ENCODE results near the gene SOS2.

Gene SOS2

GRCh38 chr14:50242566-50243310 is 11.4 kb upstream of the SOS2 start:
- no peaks in the 10 kb centered on the region for H3K27me3 ChIP-seq (ENCODE audit: control insufficient read depth, insufficient read depth, low read length)
- no peak overlapping the region for H3K9ac ChIP-seq (ENCODE audit: low read depth, low read length)
- no peaks in the 10 kb centered on the region for H3K4me1 ChIP-seq (ENCODE audit: control insufficient read depth, insufficient read depth, low read length)
- H3K9me3 ChIP-seq (ENCODE audit: control insufficient read depth, insufficient read depth, low read length) = no peaks in the 10 kb centered on the region
- H3K36me3 ChIP-seq (ENCODE audit: control insufficient read depth, insufficient read depth, low read length) = no peaks in the 10 kb centered on the region
- no peak overlapping the region for H3K4me3 ChIP-seq (ENCODE audit: low read depth, low read length)

GRCh38 chr14:50242096-50242495 is 10.7 kb upstream of the SOS2 start:
- no peaks in the 10 kb centered on the region for H3K9me3 ChIP-seq (ENCODE audit: control insufficient read depth, insufficient read depth, low read length)
- H3K9ac ChIP-seq (ENCODE audit: low read depth, low read length) = no peak overlapping the region
- H3K4me3 ChIP-seq (ENCODE audit: low read depth, low read length) = no peak overlapping the region
- H3K36me3 ChIP-seq (ENCODE audit: control insufficient read depth, insufficient read depth, low read length) = no peaks in the 10 kb centered on the region
- no peaks in the 10 kb centered on the region for H3K27me3 ChIP-seq (ENCODE audit: control insufficient read depth, insufficient read depth, low read length)
- H3K4me1 ChIP-seq (ENCODE audit: control insufficient read depth, insufficient read depth, low read length) = no peaks in the 10 kb centered on the region

GRCh38 chr14:50237427-50237826 is 6.0 kb upstream of the SOS2 start:
- Histone ChIP-seq H3K4me3 (ENCODE audit: low read depth, low read length) (no peak overlapping the region), H3K27me3 (ENCODE audit: control insufficient read depth, insufficient read depth, low read length) (peaks cover 3% of the 10 kb centered on the region), H3K9ac (ENCODE audit: low read depth, low read length) (no peak overlapping the region)

GRCh38 chr14:50233951-50234250 is 2.5 kb upstream of the SOS2 start:
- H3K4me3 ChIP-seq (ENCODE audit: low read depth, low read length) = no peak overlapping the region
- no peaks in the 10 kb centered on the region for H3K9me3 ChIP-seq (ENCODE audit: control insufficient read depth, insufficient read depth, low read length)
- peaks cover 5% of the 10 kb centered on the region for H3K4me1 ChIP-seq (ENCODE audit: control insufficient read depth, insufficient read depth, low read length)

More at GRCh38 chr14:50237427-50237826, 6.0 kb upstream of the SOS2 start:
- Histone ChIP-seq H3K36me3 (ENCODE audit: control insufficient read depth, insufficient read depth, low read length) (no peaks in the 10 kb centered on the region), H3K9me3 (ENCODE audit: control insufficient read depth, insufficient read depth, low read length) (no peaks in the 10 kb centered on the region), H3K4me1 (ENCODE audit: control insufficient read depth, insufficient read depth, low read length) (peaks cover 1% of the 10 kb centered on the region)

GRCh38 chr14:50233166-50233950 is 2.0 kb upstream of the SOS2 start:
- H3K9ac ChIP-seq (ENCODE audit: low read depth, low read length) = no peak overlapping the region
- no peaks in the 10 kb centered on the region for H3K9me3 ChIP-seq (ENCODE audit: control insufficient read depth, insufficient read depth, low read length)

More at GRCh38 chr14:50233951-50234250, 2.5 kb upstream of the SOS2 start:
- no peaks in the 10 kb centered on the region for H3K36me3 ChIP-seq (ENCODE audit: control insufficient read depth, insufficient read depth, low read length)
- H3K9ac ChIP-seq (ENCODE audit: low read depth, low read length) = no peak overlapping the region
- H3K27me3 ChIP-seq (ENCODE audit: control insufficient read depth, insufficient read depth, low read length) = peaks cover 4% of the 10 kb centered on the region

GRCh38 chr14:50232276-50232642 is 881 bp upstream of the SOS2 start:
- Histone ChIP-seq H3K9ac (ENCODE audit: low read depth, low read length) (peak overlapping the region; percentile 54), H3K4me3 (ENCODE audit: low read depth, low read length) (peak overlapping the region; percentile 96), H3K36me3 (ENCODE audit: control insufficient read depth, insufficient read depth, low read length) (no peaks in the 10 kb centered on the region), H3K4me1 (ENCODE audit: control insufficient read depth, insufficient read depth, low read length) (peaks cover 5% of the 10 kb centered on the region), H3K27me3 (ENCODE audit: control insufficient read depth, insufficient read depth, low read length) (peaks cover 4% of the 10 kb centered on the region), H3K9me3 (ENCODE audit: control insufficient read depth, insufficient read depth, low read length) (no peaks in the 10 kb centered on the region)

More at GRCh38 chr14:50233166-50233950, 2.0 kb upstream of the SOS2 start:
- Histone ChIP-seq H3K4me3 (ENCODE audit: low read depth, low read length) (no peak overlapping the region), H3K27me3 (ENCODE audit: control insufficient read depth, insufficient read depth, low read length) (peaks cover 4% of the 10 kb centered on the region), H3K36me3 (ENCODE audit: control insufficient read depth, insufficient read depth, low read length) (no peaks in the 10 kb centered on the region), H3K4me1 (ENCODE audit: control insufficient read depth, insufficient read depth, low read length) (peaks cover 5% of the 10 kb centered on the region)

- H3K4me1 ChIP-seq (ENCODE audit: control insufficient read depth, insufficient read depth, low read length) = peaks cover 6% of the 10 kb centered on the region
- H3K27me3 ChIP-seq (ENCODE audit: control insufficient read depth, insufficient read depth, low read length) = peaks cover 4% of the 10 kb centered on the region
- no peaks in the 10 kb centered on the region for H3K9me3 ChIP-seq (ENCODE audit: control insufficient read depth, insufficient read depth, low read length)
- no peaks in the 10 kb centered on the region for H3K36me3 ChIP-seq (ENCODE audit: control insufficient read depth, insufficient read depth, low read length)
- H3K4me3 ChIP-seq (ENCODE audit: low read depth, low read length) = peak overlapping the region; percentile 76
- H3K9ac ChIP-seq (ENCODE audit: low read depth, low read length) = peak overlapping the region; percentile 39
Measured at GRCh38 chr14:50230701-50231474, 490 bp downstream of the SOS2 start.

- Histone ChIP-seq H3K9me3 (ENCODE audit: control insufficient read depth, insufficient read depth, low read length) (no peaks in the 10 kb centered on the region), H3K36me3 (ENCODE audit: control insufficient read depth, insufficient read depth, low read length) (no peaks in the 10 kb centered on the region), H3K4me3 (ENCODE audit: low read depth, low read length) (peak overlapping the region; percentile 76), H3K27me3 (ENCODE audit: control insufficient read depth, insufficient read depth, low read length) (peaks cover 4% of the 10 kb centered on the region), H3K9ac (ENCODE audit: low read depth, low read length) (no peak overlapping the region), H3K4me1 (ENCODE audit: control insufficient read depth, insufficient read depth, low read length) (peaks cover 10% of the 10 kb centered on the region)
Measured at GRCh38 chr14:50230401-50230700, 1.0 kb downstream of the SOS2 start.

GRCh38 chr14:50229681-50230080 is 1.7 kb downstream of the SOS2 start:
- Histone ChIP-seq H3K36me3 (ENCODE audit: control insufficient read depth, insufficient read depth, low read length) (no peaks in the 10 kb centered on the region), H3K27me3 (ENCODE audit: control insufficient read depth, insufficient read depth, low read length) (peaks cover 4% of the 10 kb centered on the region), H3K9ac (ENCODE audit: low read depth, low read length) (no peak overlapping the region), H3K4me1 (ENCODE audit: control insufficient read depth, insufficient read depth, low read length) (peaks cover 10% of the 10 kb centered on the region), H3K4me3 (ENCODE audit: low read depth, low read length) (no peak overlapping the region), H3K9me3 (ENCODE audit: control insufficient read depth, insufficient read depth, low read length) (no peaks in the 10 kb centered on the region)

GRCh38 chr14:50228313-50228712 is 3.1 kb downstream of the SOS2 start:
- H3K4me1 ChIP-seq (ENCODE audit: control insufficient read depth, insufficient read depth, low read length) = peaks cover 10% of the 10 kb centered on the region
- H3K27me3 ChIP-seq (ENCODE audit: control insufficient read depth, insufficient read depth, low read length) = peaks cover 4% of the 10 kb centered on the region
- H3K9me3 ChIP-seq (ENCODE audit: control insufficient read depth, insufficient read depth, low read length) = no peaks in the 10 kb centered on the region
- no peak overlapping the region for H3K4me3 ChIP-seq (ENCODE audit: low read depth, low read length)
- H3K9ac ChIP-seq (ENCODE audit: low read depth, low read length) = no peak overlapping the region
- no peaks in the 10 kb centered on the region for H3K36me3 ChIP-seq (ENCODE audit: control insufficient read depth, insufficient read depth, low read length)

- no peak overlapping the region for H3K9ac ChIP-seq (ENCODE audit: low read depth, low read length)
- H3K27me3 ChIP-seq (ENCODE audit: control insufficient read depth, insufficient read depth, low read length) = no peaks in the 10 kb centered on the region
- no peak overlapping the region for H3K4me3 ChIP-seq (ENCODE audit: low read depth, low read length)
- no peaks in the 10 kb centered on the region for H3K36me3 ChIP-seq (ENCODE audit: control insufficient read depth, insufficient read depth, low read length)
- H3K9me3 ChIP-seq (ENCODE audit: control insufficient read depth, insufficient read depth, low read length) = no peaks in the 10 kb centered on the region
- H3K4me1 ChIP-seq (ENCODE audit: control insufficient read depth, insufficient read depth, low read length) = peaks cover 6% of the 10 kb centered on the region
Measured at GRCh38 chr14:50225974-50226297, 5.4 kb downstream of the SOS2 start.

Measured in iPS-15b (cell line).